Measurements from ENCODE around the gene PDXDC1.
"Not testable (repeated sequence)": the region's sequence is repeated elsewhere in the genome, so short reads cannot be mapped to it uniquely, and the experiment has no call there.

PDXDC1 gene

DNA sequence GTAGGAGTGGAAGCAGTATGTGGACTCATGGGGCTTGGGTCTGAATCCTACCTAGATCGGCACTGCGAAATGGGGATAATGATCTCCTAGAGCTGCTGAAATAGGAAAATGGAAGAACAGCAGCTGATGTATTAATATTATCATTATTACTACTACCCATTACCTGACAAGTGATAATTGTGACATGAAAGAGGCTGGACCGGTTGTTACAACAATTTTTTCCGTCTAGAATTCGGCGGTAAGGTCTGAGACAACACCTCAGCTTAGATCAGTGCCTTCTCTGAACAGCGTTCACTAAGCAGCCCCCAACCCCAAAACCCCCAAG lies 533 bp upstream of the PDXDC1 start:
- not testable (repeated sequence) for DNase-seq (ENCODE audit: low spot score)

DNA sequence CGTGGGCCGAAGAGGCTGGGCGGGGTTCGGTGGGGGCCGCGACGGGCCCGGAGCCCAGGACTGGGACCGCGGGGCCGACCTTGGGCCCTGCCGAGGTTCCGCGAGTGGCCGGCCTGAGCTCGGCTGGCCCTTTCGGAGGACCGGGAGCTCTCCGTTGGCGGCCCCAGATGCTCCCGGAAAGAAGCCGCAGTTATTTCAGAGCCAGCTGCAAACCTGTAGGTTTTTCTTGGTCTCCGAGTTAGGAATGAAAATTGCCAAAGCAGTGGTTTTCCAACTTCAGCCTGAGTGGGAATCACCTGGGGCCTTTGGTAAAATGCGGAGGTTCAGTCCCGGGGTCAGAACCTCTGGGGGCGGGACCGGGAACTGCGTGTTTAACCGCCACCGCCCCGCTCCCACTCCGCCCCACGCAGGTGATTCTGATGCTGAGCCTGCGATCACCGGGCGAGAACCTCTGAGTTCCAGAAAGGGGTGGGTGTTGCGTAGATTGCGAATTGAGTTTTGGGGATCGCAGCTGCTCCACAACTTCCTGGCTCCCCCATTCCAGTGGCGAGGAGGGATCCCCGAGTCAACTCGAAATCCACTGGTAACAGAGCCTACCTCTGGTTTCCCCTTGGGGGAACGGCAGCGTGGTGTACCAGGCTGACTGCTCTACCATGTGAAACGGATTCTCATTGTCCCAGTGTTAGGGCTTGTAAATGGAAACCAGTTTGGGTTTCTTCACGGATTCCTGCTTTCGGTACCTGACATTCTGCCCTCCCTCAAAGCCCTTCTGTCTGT lies 780 bp downstream of the PDXDC1 start:
- not testable (repeated sequence) for DNase-seq (ENCODE audit: low spot score)

- not testable (repeated sequence) for DNase-seq (ENCODE audit: low spot score)
These were observed 2.3 kb downstream of the PDXDC1 start for GRCh38 chr16:14976971-14977736.

DNA sequence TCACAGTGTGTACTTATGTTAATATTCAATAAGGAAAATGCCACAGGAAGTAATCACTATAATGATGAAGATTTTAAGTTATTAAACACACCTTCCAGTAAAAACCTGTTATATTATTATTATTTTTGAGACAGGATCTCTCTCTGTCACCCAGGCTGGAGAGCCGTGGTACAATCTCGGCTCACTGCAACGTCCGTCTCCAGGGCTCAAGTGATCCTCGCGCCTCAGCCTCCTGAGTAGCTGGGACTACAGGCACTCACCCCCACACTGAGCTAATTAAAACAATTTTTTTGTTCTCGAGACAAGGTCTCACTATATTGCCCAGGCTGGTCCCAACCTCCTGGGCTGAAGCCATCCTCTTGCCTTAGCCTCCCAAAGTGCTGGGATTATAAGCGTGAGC lies 3.5 kb downstream of the PDXDC1 start:
- DNase-seq (ENCODE audit: low spot score), result not testable (repeated sequence)

DNA sequence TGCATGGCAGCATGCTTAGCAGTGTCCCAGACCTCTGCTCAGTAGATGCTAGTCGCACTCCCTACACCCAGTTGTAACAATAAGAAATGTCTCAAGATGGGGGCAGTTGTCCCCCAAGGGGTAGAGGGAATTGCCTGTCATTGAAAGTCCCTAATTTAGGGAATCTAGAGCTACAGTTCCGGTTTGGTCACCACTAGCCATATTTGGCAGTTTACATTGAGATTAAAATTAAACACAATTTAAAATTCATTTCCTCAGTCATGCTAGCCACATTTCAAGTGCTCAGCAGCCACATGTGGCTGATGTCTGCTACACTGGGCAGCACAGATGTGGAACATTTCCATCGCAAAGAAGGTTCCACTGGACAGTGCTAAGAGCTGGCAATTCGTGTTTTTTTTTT lies 4.1 kb downstream of the PDXDC1 start:
- DNase-seq (ENCODE audit: low spot score), result not testable (repeated sequence)

DNA sequence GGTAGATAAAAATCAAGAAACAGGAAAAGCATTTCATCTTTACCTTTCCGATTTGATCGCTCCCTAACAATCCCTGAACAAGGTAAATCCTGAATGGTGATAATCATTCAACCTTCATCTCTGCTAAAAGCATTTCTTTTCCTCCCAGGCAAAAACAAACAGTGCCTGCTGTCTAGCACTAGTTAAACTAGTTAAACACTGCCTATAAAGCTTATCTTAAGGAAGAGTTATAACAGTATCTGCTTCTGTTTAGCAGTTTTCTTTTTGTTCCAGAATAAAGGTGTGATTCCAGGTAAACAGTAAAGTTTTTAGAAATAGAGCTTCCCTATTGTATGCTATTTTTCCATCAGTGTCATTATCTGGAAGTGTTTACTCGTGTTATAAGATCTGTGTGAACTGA lies 6.4 kb downstream of the PDXDC1 start:
- DNase-seq (ENCODE audit: low spot score), result not testable (repeated sequence)

DNA sequence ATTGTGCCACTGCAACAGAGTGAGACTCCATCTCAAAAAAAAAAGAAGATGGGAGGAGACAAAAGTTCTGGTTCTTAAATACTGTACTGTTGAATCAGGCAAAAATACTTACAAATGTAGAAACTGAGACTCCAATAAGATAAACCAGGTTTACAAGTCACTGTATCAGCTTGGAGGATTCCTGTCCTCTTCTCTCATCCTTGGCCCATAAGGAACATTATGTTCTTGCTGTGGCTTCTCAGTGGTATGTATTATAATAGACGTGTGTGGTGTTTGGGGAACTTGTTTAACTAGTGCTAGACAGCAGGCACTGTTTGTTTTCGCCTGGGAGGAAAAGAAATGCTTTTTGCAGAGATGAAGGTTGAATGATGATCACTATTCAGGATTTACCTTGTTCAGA lies 7.7 kb downstream of the PDXDC1 start:
- DNase-seq (ENCODE audit: low spot score), result not testable (repeated sequence)

GRCh38 chr16:14988092-14988491 lies 13.3 kb downstream of the PDXDC1 start:
- DNase-seq (ENCODE audit: low spot score), result not testable (repeated sequence)

- not testable (repeated sequence) for DNase-seq (ENCODE audit: low spot score)
These were observed 13.9 kb downstream of the PDXDC1 start for GRCh38 chr16:14988661-14989191.

- not testable (repeated sequence) for DNase-seq (ENCODE audit: low spot score)
These were observed 14.8 kb downstream of the PDXDC1 start for GRCh38 chr16:14989291-14990281.

DNA sequence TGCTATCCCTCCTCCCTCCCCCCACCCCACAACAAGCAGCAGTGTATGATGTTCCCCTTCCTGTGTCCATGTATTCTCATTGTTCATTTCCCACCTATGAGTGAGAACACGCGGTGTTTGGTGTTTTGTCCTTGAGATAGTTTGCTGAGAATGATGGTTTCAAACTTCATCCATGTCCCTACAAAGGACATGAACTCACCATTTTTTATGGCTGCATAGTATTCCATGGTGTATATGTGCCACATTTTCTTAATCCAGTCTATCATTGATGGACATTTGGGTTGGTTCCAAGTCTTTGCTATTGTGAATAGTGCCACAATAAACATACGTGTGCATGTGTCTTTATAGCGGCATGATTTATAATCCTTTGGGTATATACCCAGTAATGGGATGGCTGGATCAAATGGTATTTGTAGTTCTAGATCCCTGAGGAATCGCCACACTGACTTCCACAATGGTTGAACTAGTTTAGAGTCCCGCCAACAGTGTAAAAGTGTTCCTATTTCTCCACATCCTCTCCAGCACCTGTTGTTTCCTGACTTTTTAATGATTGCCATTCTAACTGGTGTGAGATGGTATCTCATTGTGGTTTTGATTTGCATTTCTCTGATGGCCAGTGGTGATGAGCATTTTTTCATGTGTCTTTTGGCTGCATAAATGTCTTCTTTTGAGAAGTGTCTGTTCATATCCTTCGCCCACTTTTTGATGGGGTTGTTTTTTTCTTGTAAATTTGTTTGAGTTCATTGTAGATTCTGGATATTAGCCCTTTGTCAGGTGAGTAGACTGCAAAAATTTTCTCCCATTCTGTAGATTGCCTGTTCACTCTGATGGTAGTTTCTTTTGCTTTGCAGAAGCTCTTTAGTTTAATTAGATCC lies 18.7 kb downstream of the PDXDC1 start:
- not testable (repeated sequence) for DNase-seq (ENCODE audit: low spot score)

GRCh38 chr16:14996702-14997101 lies 21.9 kb downstream of the PDXDC1 start:
- not testable (repeated sequence) for DNase-seq (ENCODE audit: low spot score)

DNA sequence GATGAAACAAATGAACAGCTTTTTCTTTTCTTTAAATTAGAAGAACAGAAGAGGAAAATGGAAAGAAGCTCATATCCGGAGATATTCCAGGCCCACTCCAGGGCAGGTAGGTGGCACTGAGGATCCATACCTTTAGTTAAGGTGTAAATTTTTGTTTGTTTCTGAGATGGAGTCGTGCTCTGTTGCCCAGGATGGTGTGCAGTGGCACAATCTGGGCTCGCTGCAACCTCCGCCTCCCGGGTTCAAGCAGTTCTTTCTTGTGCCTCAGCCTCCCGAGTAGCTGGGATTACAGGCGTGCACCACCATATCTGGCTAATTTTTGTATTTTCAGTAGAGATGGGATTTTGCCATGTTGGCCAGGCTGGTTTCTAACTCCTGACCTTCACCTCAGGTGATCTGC lies 23.5 kb downstream of the PDXDC1 start:
- not testable (repeated sequence) for DNase-seq (ENCODE audit: low spot score)

DNA sequence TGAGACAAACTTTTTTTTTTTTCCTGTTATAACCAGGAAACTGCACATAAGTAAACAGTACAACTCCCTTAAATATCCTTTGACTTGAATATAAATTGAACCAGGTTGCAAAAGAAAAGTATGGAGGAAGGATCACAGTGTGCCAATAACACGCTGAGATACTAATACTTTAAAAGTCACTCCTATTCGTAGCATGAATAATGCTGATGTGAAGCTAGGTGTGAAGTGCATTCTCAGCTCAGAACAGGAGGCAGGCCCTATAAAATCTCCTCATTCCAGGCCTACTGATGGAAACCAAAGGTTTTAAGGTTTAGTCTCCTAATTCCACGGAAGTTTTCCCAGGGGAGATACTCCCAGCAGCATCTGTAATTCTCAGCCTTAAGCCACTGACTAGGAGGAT lies 25.0 kb downstream of the PDXDC1 start:
- not testable (repeated sequence) for DNase-seq (ENCODE audit: low spot score)

DNA sequence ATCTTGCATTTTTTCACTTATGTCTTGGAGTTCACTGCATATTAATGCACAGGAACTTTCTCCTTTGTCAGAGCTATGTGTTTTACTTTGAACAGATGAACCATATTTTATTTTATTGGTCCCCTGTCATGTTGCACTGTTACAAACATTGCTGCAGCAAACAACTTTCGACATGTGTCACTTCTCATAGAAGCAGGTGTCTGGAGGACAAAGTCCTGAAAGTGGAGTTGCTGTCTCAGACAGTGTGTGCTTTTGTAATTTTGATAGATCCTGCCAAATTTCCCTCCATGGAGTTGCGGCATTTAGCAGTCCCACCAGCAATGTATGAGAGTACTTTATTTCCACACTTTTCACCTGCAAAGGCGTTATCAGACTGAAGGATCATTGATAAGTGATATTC lies 27.6 kb downstream of the PDXDC1 start:
- not testable (repeated sequence) for DNase-seq (ENCODE audit: low spot score)

- not testable (repeated sequence) for DNase-seq (ENCODE audit: low spot score)
These were observed 30.7 kb downstream of the PDXDC1 start for GRCh38 chr16:15005357-15006132.

DNA sequence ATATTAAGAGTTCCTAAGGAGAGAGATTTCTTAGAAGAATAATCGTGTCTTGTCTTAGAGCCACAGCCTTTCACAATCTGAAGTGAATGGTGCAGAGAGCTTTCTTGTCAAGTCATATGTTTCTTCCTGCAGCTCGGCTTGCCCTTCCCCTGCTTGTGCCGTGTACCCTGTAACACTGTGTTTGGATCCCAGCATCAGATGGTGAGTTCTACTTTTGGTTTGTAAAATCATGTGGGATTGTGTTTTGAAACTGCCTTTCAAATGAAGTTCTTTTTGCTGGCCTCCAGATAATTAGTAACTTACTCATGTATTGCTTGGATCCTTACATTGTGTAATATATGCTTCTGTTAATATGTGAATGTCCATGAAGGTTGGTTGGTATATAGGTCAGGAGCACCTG lies 33.8 kb downstream of the PDXDC1 start:
- not testable (repeated sequence) for DNase-seq (ENCODE audit: low spot score)

GRCh38 chr16:15012941-15013340 lies 38.1 kb downstream of the PDXDC1 start:
- DNase-seq (ENCODE audit: low spot score), result not testable (repeated sequence)

- not testable (repeated sequence) for DNase-seq (ENCODE audit: low spot score)
These were observed 40.8 kb downstream of the PDXDC1 start for GRCh38 chr16:15015671-15016070.

DNA sequence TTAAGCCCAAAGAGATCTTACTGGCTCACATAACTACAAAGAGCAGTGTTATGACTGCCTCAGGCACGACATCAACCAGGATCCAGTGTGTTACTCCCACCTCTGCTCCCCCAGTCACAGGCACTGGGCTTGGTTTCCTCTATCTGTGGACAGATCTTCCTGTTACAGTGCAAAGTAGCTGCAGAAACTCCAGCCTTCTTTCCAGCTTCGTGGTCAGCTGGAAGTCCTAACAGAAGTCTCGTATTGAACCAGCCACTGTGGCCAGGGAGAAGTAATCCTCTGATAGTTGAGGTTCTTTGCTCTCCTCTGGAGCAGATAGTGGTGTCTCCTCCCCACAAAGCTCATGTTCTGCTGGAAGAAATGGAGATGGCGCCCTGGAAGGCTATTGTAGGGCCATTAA lies 41.5 kb downstream of the PDXDC1 start:
- not testable (repeated sequence) for DNase-seq (ENCODE audit: low spot score)
